Left renal pelvis (tissue), 4 donors: ENCODE measurements around the gene OPCML. TPM values are rescaled to one million over a fixed set of nuclear protein-coding genes. Genes with fewer than 3 reads are reported as not detected.

Experiments
- DNase-seq, 4 donors: peaks; one replicate each; pipeline ENCODE4 v3.0.0-alpha.2; 2013; ENCODE audit warnings: low read depth in 4 of 4, low spot score in 3 of 4
- polyA plus RNA-seq, 4 donors: library from polyadenylated mRNA; unstranded; fragments of 120-200 nt; gene quantifications; one replicate each; pipeline ENCODE4 v1.2.1, GENCODE V29; 2013; ENCODE audit not compliant: insufficient read length in 4 of 4

The OPCML gene
- polyA plus RNA-seq, 4 donors = 10.1 to 16.1 (median 12.5) TPM

DNA sequence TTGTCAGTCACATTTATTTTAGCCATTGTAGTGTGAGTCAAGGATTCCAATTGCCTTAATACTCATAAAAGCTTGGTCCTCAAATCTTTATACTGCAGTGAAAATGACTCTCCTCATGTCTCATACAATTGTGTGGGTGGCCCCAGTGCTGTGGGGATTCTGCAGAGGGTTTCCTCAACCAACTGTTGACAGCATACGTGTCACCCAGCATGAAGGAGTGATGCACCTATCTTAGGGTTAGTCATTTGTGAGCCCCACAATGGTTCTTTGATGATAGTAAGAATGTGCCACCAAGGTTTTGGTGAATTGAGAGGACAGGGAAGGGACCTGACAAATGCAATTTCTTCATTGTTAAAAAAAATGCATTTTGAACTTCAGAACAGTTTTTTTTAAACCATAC is 1046.2 kb downstream of the OPCML start:
- no peak for DNase-seq

DNA sequence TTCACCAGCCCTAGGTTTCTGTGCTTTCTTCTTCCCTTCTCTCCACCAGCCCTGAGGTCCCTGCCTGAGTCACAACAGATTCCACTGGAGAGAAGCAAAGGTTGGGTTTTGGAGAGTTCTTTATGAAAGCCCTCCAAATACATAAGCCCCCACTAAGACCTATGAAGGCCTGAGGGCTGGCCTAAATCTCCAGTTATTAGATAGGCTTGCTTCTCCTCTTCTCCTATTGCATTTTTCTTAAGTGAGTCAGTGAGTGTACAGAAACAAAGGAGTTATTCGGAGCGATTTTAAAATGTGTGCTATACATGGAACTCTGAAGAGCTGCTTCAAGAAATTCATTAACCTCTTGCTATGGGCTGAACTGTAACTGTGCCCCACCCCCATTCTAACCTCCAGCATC is 1057.3 kb downstream of the OPCML start:
- DNase-seq = no peak

DNA sequence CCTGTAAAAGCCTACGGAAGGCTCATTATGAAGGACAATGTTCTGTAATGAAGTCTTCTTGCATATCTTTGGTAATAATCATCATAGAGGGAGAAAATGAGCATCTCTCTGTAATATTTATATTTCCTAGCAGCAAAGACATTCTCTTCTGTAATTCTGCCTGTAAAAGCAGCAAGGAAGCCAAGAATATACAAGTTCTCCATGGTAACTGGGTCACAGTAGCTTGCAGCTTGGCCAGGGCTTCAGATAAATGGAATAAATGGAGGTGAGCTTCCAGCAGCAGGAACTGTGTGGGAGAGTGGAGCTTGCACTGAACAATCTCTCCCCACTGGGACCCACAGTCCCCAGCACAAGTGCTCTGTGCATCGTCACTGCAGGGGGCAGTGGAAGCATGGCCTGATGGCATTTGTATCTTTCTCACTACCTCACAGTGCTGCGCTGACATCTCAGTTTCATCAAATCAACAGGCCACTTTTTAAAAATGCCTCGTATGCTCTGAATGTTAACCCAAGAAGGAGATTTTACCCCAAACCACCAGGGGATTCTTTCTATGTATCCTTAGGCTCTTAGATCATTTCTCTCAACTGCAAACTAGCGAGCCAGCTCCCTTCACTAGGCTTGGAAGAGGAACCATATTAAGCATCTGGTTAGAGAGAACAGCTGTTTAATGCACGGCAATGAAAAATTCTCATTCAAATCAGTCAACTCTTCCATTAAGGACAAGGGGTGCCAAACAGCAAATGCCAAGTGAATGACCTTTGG is 1059.7 kb downstream of the OPCML start:
- no peak for DNase-seq

DNA sequence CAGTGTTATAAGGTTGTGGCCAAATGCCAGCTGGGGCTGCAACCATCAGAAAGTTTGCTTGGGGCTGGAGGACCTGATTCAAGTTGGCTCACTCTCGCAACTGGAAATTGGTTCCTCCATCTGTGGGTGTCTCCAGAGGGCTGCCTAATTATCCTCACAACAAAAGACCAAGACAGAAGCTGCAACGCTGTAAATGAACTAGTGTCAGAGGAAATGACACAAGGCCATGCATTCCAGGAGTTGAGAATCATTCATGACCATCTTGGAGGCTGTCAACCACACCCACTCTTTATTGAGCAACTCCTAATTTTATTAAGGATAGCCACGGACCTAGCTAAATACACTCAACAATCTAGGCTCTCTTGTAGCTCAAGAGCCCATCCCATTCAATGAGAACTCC is 1060.8 kb downstream of the OPCML start:
- DNase-seq = no peak

DNA sequence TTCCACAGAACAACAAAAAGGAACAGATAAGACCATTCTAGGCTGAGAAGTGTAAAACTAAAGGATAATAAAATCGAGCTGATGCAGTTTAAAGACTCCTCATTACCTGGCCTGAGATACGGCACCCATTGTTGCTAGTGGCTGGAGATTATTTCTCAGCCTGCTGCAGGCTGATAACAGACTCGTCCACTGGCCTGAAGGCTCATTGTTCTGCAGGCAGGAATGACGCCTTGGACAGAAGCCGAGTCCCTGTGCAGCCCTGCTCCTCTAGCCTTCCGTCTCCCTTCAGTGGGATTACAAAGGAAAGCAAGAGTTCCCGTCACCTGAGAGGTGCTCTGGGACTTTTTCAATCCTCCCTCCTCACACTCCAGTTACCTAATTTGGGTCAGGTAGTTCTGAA is 1065.3 kb downstream of the OPCML start:
- DNase-seq = no peak

DNA sequence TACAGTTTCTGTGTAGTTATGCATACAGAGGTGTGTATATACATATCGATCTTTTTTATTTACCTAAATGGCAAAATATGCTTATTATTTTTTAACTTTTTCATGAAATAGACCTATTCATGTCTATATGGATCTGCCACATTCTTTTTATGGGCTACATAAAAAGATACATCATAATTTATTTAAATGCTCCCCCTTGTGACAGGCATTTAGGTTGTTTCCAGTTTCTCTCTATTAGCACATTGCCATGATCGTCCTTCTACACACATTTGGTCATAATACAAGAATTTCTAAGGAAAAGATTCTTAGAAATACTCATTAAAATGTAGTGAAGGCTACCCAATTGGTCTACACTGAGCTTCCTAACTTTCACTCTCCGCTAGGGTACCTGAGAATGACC is 1067.4 kb downstream of the OPCML start:
- no peak for DNase-seq

DNA sequence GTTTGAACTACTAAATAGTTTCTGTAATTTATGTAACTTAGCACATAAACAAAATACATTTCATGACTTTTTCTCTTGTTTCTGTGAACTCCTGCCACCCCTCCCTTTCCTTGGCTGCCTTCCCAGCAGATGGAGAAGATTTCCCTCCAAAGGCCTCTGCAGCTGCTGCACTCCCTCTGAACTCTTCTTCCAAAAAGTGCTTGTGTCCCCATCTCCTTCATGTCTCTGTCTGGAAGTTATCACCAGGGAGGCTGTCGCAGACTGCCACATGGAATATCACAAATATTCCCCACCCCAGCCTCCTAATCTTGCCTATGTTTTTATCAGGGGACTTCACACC is 1068.3 kb downstream of the OPCML start:
- DNase-seq = peak; percentile 68 to 79 (median 74)

DNA sequence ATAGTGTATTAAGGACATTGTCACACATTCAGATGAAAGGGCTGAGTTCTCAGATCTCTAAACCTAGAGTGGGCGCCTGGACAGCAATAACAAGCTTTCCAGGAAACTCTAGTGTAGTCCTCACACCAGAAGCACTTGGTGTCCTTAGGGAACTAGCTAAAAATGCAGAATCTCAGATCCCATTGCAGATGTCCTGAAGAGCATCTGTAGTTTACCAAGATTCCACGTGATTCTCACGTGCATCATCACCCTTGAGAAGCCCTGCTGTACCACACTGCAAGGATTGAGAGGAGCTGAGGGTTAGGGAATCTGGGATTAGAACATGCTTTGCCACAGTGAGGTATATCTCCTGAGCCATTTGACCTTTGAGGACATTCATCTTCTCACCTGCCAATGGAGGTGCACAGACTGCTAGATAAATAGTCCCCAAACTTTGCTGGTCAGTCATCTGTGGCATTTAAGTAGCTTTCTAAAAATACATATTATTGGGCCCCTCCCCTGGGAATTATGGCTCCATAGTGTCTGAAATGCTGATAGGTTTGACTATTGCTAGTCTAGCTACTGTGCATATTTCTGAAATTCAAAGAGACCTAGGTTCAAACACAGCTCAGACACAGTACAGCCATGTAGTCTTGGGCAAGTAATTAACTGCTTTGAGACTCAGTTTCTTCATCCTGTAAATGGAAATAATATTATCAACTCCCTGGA is 1068.9 kb downstream of the OPCML start:
- no peak for DNase-seq

DNA sequence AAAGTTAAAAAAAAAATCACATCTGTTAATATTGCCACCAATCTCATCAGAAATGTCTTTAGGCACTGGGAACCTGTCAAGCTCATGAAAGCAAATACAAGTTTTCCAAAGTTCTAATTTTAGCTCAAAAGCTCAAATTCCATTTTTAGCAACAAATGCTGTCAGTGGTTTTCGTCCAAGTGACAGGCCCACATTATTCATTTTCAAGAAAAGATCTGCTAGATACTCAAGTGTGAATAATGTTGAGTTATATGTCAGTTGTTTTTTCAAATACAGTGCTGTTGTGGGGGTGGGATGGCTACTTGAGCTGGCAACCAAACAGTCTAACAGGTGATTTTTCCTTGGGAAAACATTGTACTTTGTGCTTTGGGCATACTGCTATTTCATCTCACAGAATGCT is 1072.6 kb downstream of the OPCML start:
- DNase-seq = no peak

DNA sequence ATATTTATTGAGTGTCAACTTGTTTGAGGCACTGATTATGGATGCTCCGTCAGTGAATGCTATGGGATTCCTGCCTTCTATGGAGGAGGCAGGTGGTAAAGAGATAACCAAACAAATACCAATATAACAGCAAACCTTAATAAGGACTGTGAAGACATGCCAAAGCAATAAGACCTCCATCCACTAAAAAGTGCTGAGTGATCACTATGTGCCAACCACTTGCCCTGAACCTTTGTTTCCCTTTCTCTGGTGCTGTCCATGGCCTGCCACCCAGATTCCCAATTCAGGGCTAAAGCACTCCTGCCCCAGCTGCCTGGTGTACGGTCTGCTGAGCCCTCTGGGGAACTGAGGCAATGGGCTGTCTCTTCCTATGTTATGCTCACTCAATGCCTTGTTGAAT is 1074.9 kb downstream of the OPCML start:
- no peak for DNase-seq

DNA sequence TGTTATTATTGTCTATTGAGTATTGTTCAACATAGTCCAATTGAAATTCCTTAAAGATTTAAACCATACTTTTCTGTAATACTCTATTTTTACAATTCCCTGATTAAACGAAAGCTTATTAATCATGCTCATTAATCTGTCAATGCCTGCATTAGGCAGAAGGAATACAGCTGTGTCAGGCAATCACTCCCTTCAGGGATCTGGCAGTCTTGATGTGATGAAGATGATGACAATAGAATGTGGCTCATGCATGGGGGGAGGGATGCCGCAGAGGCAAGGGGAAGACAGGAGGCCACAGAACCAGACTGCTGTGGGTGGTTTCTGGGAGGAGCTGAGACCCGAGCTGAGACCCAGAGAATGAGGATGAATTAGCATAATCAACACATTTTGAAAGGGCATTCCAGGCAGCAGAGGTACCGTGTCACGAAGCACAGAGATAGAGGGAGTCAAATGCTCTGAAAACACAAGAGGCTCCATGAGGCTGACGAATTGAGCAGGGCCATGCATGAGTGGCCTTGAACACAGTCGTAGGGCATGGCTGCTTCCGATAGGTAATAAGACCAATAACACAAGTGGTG is 1075.5 kb downstream of the OPCML start:
- DNase-seq = no peak

DNA sequence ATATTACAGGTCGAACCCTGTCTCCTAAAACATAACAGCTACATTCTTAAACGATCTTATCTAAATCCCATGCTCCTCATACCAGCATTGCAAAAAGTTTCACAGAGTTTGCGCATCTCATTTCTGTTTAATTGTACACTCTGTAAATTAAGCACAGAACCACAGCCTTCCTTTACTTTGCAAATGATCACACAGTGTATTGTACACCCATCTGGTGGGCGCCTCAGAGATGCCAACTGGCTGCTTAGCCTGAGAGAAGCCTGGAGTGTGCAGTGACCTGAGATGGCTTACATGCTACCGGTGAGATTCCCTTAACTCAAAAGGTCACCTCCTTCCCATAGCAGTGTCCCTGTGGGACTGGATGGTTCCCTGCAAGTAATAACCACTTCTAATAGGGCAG is 1077.3 kb downstream of the OPCML start:
- DNase-seq = no peak

DNA sequence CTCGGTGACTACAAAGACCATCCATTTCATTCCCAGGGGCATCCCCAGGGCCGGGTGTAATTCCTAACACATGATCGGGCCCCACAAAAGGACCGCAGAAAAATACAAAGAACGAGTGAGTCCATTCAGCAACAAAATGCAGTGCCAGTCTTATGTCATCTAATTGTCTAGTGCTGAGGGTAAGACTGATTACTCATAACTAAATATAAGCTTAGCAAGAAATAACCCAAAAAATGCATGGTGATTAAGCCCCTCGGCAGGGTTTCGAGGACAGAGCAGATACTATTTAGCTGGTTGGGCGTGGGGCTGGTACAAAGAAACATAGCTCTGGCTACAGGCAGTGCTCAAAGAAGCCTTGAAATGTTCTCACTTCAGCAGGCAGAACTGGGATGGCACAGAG is 1078.9 kb downstream of the OPCML start:
- DNase-seq = no peak

DNA sequence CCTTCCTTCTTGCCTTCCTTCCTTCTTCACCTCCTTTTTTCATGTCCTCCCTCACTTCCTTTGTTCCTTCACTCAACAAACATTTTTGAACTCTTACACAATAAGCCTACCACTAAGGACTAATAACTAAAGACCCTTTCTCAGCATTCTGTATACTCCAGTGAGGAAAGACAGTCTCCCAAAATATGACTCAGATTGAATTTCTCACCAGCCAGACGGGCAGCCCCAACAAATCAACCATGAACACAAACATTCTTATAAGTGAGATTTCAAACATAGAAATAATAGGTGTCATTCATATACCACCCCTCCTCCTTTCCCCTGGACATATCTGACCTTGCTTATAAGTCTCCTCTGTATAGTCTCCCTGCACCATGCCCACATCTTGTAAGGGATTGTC is 1079.7 kb downstream of the OPCML start:
- DNase-seq = no peak

DNA sequence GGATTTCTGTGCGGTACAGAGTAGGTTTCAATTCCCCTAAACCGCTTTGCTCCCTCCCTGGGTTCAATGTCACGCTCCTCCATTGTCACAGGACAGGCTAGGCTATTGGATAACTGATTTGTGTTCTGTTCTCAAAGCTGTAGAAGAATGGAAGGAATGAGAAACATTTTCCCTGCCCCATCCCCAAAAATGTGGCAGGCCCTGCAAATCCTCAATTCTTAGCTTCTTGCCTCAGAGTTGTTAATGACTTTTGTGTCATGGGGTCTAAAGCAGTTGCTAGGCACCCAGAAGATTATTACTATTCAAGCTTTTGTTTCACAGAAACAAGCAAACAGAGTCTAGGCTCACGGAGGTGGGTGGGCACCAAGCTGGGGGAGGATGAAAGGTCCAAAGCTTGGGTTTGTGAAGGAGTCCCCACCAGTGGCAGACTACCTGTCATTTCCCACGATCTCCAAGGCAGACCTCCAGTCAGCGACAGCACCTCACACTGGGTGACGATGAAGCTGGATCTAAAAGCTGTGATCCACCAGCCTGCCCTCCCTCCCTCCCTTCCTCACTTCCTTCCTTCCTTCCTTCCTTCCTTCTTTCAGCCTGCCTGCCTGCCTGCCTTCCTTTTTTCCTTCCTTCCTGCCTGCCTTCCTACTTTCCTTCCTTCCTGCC is 1080.2 kb downstream of the OPCML start:
- DNase-seq = no peak

DNA sequence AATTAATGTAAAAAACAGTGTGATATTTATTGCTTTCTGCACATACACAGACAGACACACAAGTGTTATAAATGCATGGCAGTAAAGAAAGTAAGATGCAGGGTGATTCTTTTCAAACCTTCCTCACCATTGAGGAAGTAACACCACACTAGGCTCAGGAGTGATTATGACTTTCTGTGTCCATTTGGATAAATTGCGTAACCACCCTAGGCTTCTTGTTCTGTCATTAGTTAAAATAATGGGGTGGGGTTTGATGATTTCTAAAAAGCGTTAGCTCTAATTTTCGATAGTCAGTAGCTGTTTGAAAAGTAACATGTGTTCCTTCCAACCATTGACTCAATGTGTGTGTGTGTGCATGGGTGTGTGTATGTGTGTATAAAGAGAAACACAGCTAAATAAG is 1081.7 kb downstream of the OPCML start:
- DNase-seq = no peak

DNA sequence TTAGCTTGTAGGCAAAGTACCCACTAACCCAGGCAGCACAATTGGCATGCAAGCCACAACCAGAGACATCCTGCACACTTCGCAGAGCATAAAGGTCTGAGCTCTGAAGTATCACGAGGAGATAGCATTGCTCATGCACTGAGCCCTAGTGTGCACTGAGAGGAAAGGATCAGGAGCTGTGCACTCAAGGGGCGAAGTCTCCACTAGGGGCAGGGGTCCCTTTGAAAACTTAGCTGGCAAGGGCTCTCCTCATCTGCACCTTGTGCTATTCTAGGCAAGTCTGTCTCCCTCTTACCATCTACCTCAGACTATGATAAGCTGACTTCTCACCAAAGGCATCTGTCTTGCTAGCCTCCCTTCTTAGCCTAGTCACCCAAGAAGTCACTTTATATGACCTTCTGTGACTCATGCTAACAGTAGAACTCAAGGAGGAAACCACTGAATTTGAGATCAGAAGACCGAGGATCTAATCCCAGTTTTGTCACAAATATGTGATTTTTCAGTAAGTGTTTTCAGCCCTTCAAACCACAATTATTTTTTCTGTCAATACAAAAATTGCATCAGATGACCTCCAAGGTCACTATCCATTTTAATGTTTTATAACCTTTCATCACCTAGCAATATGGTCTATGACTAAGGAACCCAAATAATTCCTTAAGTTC is 1083.8 kb downstream of the OPCML start:
- no peak for DNase-seq

DNA sequence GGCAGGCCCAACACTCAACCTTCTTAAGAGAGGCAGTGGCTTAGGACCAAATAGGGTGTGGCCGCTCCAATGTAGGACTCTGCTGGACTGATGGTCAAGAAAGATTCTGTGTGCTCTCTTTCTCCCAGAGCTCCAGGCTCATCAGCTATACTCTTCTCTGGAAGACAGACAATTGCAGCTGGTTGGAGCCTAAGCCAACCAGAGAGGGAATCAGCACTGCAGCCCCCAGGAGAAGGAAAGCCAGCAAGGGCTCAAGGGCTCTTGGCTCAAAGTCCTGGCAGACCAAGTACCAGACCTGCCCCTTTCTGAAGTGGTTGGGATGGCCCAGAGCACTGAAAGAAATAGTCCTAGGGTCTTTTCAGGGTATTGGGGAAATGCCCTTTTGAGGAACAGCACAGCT is 1084.5 kb downstream of the OPCML start:
- no peak for DNase-seq

DNA sequence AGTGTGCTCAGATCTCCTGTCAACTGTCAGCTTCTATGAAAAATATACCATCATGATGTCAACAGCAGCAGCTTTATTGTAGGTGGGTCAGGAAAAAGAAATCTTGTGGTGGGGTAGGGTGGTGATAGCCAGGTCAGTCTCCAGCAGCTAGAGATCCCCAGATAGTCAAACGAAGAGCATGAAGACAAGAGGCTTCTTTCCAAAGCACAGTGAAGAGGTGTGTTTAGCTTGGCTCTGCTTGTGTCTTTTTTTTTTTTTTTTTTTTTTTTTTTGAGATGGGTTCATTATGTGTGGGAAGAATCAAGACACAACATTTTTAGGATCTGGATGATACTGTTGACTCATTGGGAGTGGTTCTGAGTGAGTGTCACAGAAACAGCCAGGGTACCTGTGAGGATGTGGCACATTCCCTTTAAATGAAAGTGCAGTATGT is 1086.4 kb downstream of the OPCML start:
- DNase-seq = no peak

DNA sequence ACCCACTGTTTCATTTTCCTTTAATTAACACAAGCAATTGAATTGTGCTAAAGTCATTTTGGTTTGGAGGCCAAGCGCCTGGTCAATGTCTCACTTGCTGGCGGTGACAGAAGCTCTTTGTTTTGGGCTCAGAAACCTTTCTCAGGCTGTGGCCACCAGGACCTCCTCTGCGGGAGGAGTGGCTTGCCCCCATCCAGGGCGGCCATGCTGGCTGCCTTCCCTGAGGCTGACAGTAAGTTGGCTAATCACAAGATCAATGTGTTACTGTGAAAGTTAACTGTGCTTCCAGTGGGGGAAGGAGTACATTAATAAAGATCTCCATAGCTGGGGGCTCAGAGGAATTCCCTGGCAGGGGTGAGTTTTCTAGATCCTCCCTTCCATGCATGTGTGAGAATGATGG is 1087.4 kb downstream of the OPCML start:
- no peak for DNase-seq

DNA sequence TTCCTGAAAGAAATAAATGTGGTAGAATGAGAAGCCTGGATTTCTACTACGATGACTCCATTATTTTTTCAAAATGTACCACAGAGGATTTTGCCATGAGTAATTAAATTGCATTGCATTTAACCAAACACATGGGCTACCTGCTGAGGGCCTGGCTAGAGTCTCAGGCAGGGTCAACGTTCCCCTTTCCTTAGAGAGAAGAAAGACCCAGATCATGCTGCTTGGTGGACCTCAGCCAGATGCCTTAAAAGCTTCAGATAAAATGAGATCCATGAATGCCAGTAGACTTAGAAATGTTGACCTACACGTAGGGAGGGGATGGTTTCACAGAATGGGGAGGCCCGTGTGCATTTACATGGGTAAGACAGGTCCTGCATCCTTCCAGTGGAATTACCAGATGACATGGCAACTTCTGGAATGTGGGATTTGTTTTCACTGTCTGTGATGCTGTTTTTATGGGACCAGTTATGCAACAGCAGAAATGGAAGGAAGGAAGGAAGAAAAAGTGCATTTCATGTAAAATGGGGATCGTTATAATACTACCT is 1092.5 kb downstream of the OPCML start:
- no peak for DNase-seq
